ENCODE results near the gene RAB1A.

Gene RAB1A

GRCh38 chr2:65120990-65121693, 8.8 kb downstream of the RAB1A start:
- no peak for TF ChIP-seq CTCF (conservative IDR thresholded peaks at IDR 0.05; ENCODE audit: low read length)
- H3K4me3 ChIP-seq (ENCODE audit: low read length): no peak overlapping the region
- no peak for DNase-seq (ENCODE audit: low read depth)

- no peak overlapping the region for H3K4me3 ChIP-seq (ENCODE audit: low read length)
- no peak for DNase-seq (ENCODE audit: low read depth)
- no peak for TF ChIP-seq CTCF (conservative IDR thresholded peaks at IDR 0.05; ENCODE audit: low read length)
Observed at GRCh38 chr2:65116645-65117044, 13.3 kb downstream of the RAB1A start.

- no peak for DNase-seq (ENCODE audit: low read depth)
- no peak for TF ChIP-seq CTCF (conservative IDR thresholded peaks at IDR 0.05; ENCODE audit: low read length)
- no peak overlapping the region for H3K4me3 ChIP-seq (ENCODE audit: low read length)
Observed at GRCh38 chr2:65114921-65115320, 15.0 kb downstream of the RAB1A start.

GRCh38 chr2:65113816-65114215, 16.1 kb downstream of the RAB1A start:
- no peak overlapping the region for H3K4me3 ChIP-seq (ENCODE audit: low read length)
- DNase-seq (ENCODE audit: low read depth): no peak
- no peak for TF ChIP-seq CTCF (conservative IDR thresholded peaks at IDR 0.05; ENCODE audit: low read length)

GRCh38 chr2:65113229-65113628, 16.7 kb downstream of the RAB1A start:
- no peak for DNase-seq (ENCODE audit: low read depth)
- TF ChIP-seq CTCF (conservative IDR thresholded peaks at IDR 0.05; ENCODE audit: low read length): no peak
- H3K4me3 ChIP-seq (ENCODE audit: low read length): no peak overlapping the region

GRCh38 chr2:65112633-65113032, 17.3 kb downstream of the RAB1A start:
- no peak for DNase-seq (ENCODE audit: low read depth)
- no peak for TF ChIP-seq CTCF (conservative IDR thresholded peaks at IDR 0.05; ENCODE audit: low read length)
- no peak overlapping the region for H3K4me3 ChIP-seq (ENCODE audit: low read length)

- TF ChIP-seq CTCF (conservative IDR thresholded peaks at IDR 0.05; ENCODE audit: low read length): no peak
- DNase-seq (ENCODE audit: low read depth): no peak
- no peak overlapping the region for H3K4me3 ChIP-seq (ENCODE audit: low read length)
Observed at GRCh38 chr2:65108780-65109179, 21.1 kb downstream of the RAB1A start.

Measured in AG10803 (cell line).